ENCODE data around the gene MOCS1.

The MOCS1 gene

GRCh38 chr6:39964094-39964493 is 29.8 kb upstream of the MOCS1 start:
- FAIRE-seq (no peak), DNase-seq (ENCODE audit: insufficient read length) (no peak)
- TF ChIP-seq POLR2A (IDR thresholded peaks at IDR 0.05; ENCODE audit: low read depth, low read length): no peak
- TF ChIP-seq POLR2AphosphoS5 (IDR thresholded peaks at IDR 0.05; ENCODE audit: low read depth, low read length): no peak
- TF ChIP-seq TAF1 (IDR thresholded peaks at IDR 0.05; ENCODE audit: borderline replicate concordance, low read depth, low read length): no peak

DNA sequence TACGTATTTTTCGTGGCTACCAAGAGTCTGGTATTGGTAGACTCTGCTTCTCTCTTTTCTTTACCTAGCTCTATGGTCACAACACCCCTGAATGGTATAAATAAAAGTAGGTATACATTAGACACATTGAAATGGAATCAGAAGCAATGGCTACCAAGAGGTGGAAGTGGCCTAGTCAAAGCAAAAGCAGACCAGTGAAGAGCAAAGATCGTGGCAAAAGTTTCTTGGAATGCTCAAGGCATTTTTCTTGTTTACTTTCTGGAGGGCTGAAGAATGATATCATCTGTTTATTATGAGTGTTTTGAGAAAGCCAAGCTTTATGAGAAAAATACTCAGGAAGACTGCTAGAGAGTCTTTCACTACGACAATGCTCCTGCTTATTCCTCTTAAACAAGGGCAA is 28.6 kb upstream of the MOCS1 start:
- DNase-seq (ENCODE audit: insufficient read length) (no peak), FAIRE-seq (no peak)
- no peak for TF ChIP-seq POLR2AphosphoS5 (IDR thresholded peaks at IDR 0.05; ENCODE audit: low read depth, low read length)
- TF ChIP-seq POLR2A (IDR thresholded peaks at IDR 0.05; ENCODE audit: low read depth, low read length): no peak
- TF ChIP-seq TAF1 (IDR thresholded peaks at IDR 0.05; ENCODE audit: borderline replicate concordance, low read depth, low read length): no peak

- TF ChIP-seq POLR2AphosphoS5 (IDR thresholded peaks at IDR 0.05; ENCODE audit: low read depth, low read length): no peak
- TF ChIP-seq TAF1 (IDR thresholded peaks at IDR 0.05; ENCODE audit: borderline replicate concordance, low read depth, low read length): no peak
- TF ChIP-seq POLR2A (IDR thresholded peaks at IDR 0.05; ENCODE audit: low read depth, low read length): no peak
- no peak for FAIRE-seq
- DNase-seq (ENCODE audit: insufficient read length): no peak
These were observed 26.9 kb upstream of the MOCS1 start for GRCh38 chr6:39961178-39961577.

- FAIRE-seq: no peak
- no peak for DNase-seq (ENCODE audit: insufficient read length)
- TF ChIP-seq TAF1 (IDR thresholded peaks at IDR 0.05; ENCODE audit: borderline replicate concordance, low read depth, low read length): no peak
- no peak for TF ChIP-seq POLR2AphosphoS5 (IDR thresholded peaks at IDR 0.05; ENCODE audit: low read depth, low read length)
- no peak for TF ChIP-seq POLR2A (IDR thresholded peaks at IDR 0.05; ENCODE audit: low read depth, low read length)
These were observed 24.7 kb upstream of the MOCS1 start for GRCh38 chr6:39958947-39959346.

- no peak for DNase-seq (ENCODE audit: insufficient read length)
- FAIRE-seq: no peak
- TF ChIP-seq POLR2A (IDR thresholded peaks at IDR 0.05; ENCODE audit: low read depth, low read length) (no peak), TAF1 (IDR thresholded peaks at IDR 0.05; ENCODE audit: borderline replicate concordance, low read depth, low read length) (no peak), POLR2AphosphoS5 (IDR thresholded peaks at IDR 0.05; ENCODE audit: low read depth, low read length) (no peak)
These were observed 22.7 kb upstream of the MOCS1 start for GRCh38 chr6:39956936-39957335.

DNA sequence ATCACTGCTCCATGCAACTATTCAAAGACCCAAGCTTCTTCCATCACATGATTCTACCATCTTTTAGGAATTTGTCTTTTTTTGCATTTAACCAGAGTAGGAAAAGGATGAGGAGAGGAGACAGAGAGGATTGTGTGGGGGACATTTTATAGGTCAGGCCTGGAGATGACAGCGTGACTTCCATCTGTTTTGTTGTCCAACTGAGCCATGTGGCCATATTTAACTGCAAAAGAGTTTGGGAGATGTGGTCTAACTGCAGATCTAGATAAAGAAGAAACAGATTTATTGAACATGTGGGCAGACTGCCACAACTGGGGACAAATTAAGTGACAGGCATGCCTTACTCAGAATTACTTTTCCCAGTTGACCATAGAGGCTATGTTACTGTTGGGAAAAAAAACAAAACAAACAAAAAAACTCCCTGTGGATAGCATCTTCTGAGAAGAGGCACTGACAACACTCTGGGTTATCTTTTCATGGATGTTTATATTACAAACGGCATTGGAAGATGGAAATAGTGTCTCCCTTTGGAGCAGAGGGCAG is 18.9 kb upstream of the MOCS1 start:
- DNase-seq (ENCODE audit: insufficient read length) (no peak), FAIRE-seq (no peak)
- TF ChIP-seq TAF1 (IDR thresholded peaks at IDR 0.05; ENCODE audit: borderline replicate concordance, low read depth, low read length) (no peak), POLR2AphosphoS5 (IDR thresholded peaks at IDR 0.05; ENCODE audit: low read depth, low read length) (no peak), POLR2A (IDR thresholded peaks at IDR 0.05; ENCODE audit: low read depth, low read length) (no peak)

DNA sequence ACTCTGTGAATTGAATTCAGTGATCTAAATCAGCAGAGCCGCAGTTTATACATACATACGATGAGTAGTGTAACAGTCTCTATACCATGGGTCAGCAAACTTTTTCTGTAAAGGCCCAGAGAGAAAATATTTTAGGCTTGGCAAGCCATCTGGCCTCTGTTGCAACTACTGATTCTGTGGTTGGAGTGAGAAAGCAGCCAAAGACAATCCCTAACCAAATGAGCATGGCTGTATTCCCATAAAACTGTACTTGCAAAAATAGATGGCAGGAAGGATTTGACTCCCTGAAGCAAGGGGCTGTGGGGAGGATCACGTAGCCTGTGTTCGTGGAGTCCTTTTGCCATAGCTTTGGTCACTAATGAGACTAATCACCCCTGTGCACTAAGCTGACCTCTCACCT is 17.9 kb upstream of the MOCS1 start:
- TF ChIP-seq POLR2A (IDR thresholded peaks at IDR 0.05; ENCODE audit: low read depth, low read length): no peak
- no peak for TF ChIP-seq TAF1 (IDR thresholded peaks at IDR 0.05; ENCODE audit: borderline replicate concordance, low read depth, low read length)
- no peak for TF ChIP-seq POLR2AphosphoS5 (IDR thresholded peaks at IDR 0.05; ENCODE audit: low read depth, low read length)
- FAIRE-seq: no peak
- no peak for DNase-seq (ENCODE audit: insufficient read length)

GRCh38 chr6:39951716-39952115 is 17.5 kb upstream of the MOCS1 start:
- no peak for TF ChIP-seq TAF1 (IDR thresholded peaks at IDR 0.05; ENCODE audit: borderline replicate concordance, low read depth, low read length)
- TF ChIP-seq POLR2A (IDR thresholded peaks at IDR 0.05; ENCODE audit: low read depth, low read length): no peak
- TF ChIP-seq POLR2AphosphoS5 (IDR thresholded peaks at IDR 0.05; ENCODE audit: low read depth, low read length): no peak
- DNase-seq (ENCODE audit: insufficient read length) (no peak), FAIRE-seq (no peak)

DNA sequence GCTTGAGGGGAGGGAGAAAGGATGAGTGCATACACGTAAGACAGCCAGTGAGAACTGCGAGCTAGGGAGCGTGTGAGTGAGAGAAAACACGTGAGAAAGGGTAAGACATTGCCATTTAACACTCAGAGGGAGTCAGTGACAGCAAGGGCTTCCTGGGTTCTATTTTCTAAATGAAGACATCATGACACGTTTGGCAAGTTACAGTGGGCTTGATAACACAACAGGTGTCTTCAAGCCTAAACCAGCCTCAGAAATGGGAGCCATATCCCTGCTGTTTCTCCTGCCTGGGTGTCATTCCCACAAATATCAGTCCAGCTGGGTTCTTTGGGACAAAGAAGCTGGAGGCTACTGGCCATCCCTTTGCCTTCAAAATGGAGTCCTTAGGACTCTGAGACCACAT is 16.9 kb upstream of the MOCS1 start:
- no peak for FAIRE-seq
- no peak for TF ChIP-seq TAF1 (IDR thresholded peaks at IDR 0.05; ENCODE audit: borderline replicate concordance, low read depth, low read length)
- TF ChIP-seq POLR2AphosphoS5 (IDR thresholded peaks at IDR 0.05; ENCODE audit: low read depth, low read length): no peak
- no peak for TF ChIP-seq POLR2A (IDR thresholded peaks at IDR 0.05; ENCODE audit: low read depth, low read length)
- no peak for DNase-seq (ENCODE audit: insufficient read length)

- no peak for FAIRE-seq
- TF ChIP-seq POLR2A (IDR thresholded peaks at IDR 0.05; ENCODE audit: low read depth, low read length) (no peak), POLR2AphosphoS5 (IDR thresholded peaks at IDR 0.05; ENCODE audit: low read depth, low read length) (no peak), TAF1 (IDR thresholded peaks at IDR 0.05; ENCODE audit: borderline replicate concordance, low read depth, low read length) (no peak)
- DNase-seq (ENCODE audit: insufficient read length): no peak
These were observed 16.0 kb upstream of the MOCS1 start for GRCh38 chr6:39950125-39950720.

GRCh38 chr6:39948199-39948791 is 14.0 kb upstream of the MOCS1 start:
- DNase-seq (ENCODE audit: insufficient read length): no peak
- TF ChIP-seq TAF1 (IDR thresholded peaks at IDR 0.05; ENCODE audit: borderline replicate concordance, low read depth, low read length) (no peak), POLR2AphosphoS5 (IDR thresholded peaks at IDR 0.05; ENCODE audit: low read depth, low read length) (no peak), POLR2A (IDR thresholded peaks at IDR 0.05; ENCODE audit: low read depth, low read length) (no peak)
- FAIRE-seq: no peak

- no peak for DNase-seq (ENCODE audit: insufficient read length)
- FAIRE-seq: no peak
- TF ChIP-seq POLR2AphosphoS5 (IDR thresholded peaks at IDR 0.05; ENCODE audit: low read depth, low read length): no peak
These were observed 13.4 kb upstream of the MOCS1 start for GRCh38 chr6:39947611-39948068.

All from GM12892 (cell line).